HG02840 (cell line): Measurements from ENCODE around the gene RASL10B.
"Not testable (repeated sequence)": the region's sequence is repeated elsewhere in the genome, so short reads cannot be mapped to it uniquely, and the experiment has no call there.

Source experiments
- ATAC-seq: cut with Tn5 transposase; IDR thresholded peaks from one replicate; pipeline ENCODE4 v1.9.1; 2021; ENCODE audit warnings: mild to moderate bottlenecking, moderate library complexity, moderate number of reproducible peaks; ENCODE audit not compliant: unreplicated experiment, low FRiP score

The RASL10B gene, protein sequence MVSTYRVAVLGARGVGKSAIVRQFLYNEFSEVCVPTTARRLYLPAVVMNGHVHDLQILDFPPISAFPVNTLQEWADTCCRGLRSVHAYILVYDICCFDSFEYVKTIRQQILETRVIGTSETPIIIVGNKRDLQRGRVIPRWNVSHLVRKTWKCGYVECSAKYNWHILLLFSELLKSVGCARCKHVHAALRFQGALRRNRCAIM

DNA sequence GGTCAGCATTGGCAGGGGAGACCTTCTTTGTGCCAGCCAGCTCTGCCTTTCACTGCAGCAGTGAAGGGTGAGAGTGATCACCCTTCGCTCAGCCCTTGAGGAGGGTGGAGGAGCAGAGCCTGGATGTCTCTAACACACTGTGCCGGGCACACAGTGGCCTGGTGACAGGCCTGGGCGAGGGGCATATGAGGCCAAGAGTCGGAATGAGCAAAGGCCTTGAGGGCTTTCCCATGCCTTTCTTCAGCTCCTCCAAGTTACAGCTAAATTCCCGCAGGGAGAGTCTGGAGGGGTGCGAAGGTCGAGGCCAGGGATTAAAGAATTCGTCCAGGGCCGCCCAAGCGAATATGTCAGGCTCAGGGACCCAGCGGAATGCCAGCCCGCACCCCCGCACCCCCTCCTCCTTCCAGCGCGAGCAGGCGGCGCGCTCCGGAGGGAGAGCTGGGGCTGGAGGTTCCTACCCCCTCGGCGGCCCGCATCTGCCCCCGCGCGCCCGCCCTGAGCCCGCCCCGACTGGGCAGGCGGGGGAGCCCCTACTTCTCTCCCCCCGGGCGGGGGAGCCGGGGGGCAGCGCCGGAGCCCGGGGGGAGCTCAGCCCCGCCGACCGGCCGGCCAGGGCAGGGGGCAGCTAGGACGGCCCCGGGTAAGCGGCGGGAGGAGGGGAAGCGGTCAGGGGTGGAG lies at the start of gene RASL10B:
Gene RASL10B (plus strand): TSS at position 401 of the 678 bp plus-strand sequence. CDS start 3,546 bp downstream, outside the sequence.
- no peak for ATAC-seq

DNA sequence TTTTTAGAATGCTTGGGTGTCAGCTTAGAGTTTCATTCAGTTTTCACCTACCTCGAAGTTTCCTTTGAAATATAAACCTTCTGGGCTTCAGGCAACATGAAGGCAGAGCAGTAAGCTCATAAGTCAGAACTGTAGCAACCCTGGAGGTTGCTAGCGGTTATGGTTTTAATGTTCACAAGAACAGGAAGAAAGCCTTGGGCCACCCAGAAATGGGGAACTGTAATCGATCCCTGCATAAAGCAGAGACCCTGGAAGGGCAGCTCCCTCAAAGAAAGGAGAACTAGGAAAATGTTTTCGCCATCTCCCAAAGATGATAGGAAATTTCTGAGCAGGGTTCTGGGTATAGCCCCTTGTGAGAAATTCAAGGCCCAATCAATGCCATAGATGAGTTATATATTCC lies 47.8 kb upstream of the RASL10B start:
- ATAC-seq: no peak

DNA sequence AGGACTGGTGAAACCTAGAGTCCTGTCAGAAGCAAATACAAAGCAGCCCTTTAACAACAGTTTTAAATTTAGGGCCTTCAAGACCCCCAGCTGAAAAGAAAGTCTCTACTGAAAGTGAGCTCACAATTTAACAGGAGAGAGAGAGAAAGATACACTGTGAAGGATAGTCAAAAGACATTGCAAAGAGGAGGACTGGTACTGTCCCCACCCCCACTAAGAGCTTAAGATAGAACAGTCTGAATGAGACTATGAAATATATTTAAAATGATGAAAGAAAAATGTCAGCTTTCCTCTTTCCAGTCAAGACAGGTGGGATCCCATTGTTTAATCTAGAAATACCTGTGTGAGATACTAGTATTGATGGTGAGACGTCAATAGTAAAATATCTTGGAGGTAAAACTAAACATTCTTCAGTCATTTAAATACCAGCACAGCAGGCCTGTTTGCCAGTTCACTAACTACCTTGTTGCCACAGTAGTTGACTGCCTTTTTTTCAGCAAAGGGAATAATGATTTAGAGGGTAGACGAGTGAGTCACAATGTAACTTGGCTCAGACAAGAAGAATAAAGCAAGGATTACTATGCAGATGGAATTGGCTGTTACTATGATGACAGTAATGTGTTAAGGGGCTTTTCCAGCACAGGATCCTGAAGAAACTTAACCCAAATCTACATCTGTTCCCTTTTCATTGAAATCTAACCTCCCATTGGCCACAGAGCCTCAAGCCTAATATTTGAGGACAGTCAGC lies 47.2 kb upstream of the RASL10B start:
- ATAC-seq: no peak

DNA sequence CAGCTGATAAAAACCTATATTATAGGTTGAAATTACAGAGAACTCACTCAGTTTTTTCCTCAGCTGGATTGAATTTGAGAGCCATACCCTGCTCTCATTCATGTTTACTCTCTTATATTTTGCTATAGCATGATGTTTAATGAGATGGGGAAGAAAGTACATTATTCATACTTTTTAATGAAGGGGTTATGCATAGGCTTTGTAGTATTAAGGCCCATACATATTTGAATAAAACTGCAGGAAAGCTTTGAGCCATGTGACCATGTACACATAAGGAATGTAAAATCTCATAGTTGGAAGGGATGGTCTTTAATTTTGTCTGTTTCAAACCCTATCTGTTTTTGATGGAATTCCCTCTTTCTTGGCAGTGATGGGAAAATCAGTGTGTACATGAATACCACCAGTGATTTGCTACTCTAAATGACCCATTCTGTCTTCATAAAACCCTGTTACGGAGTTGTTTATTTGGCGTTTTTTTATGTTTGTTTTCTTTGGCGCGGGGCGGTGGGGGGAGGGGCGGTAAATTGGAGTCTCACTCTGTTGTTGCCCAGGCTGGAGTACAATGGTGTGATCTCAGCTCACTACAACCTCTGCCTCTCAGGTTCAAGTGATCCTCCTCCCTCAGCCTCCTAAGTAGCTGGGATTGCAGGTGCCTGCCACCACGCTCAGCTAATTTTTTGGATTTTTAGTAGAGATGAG lies 38.8 kb upstream of the RASL10B start:
- ATAC-seq: no peak

DNA sequence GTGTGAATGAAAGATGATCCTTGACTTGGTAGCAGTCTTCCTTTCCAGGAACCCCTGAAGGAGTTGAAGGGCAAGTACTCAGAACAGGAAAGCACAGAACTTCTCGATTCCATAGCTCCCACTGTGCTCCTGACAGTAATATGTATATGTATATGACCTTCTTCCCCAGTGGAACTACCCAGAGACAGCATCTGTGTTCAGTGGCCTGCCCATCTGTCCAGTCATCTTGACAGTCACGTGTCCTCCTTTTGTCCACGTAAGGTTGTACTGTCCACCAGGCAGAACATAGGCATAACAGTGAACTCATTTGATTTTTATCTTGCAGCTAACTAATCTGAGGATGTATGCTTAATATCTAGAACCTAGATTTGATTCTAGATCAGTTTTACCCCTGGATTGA lies 37.8 kb upstream of the RASL10B start:
- ATAC-seq: no peak

DNA sequence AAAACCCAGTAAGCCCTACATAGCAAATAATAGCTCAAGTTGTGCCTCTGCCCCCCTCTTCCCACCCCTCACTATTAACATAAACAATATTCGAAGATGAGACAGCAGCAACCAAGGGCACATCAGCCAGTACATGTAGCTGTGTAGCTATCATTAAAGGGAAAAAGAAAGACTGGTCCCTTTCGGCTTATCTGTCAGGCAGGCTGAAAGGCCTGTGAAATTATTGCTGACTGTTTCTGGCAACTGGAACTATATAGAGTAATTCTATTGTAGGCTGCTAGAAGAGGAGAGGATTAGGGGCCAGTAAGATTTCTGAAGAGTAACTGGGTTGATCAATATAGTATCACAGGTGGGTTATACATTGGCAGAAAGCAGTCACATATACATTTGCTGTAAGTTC lies 36.5 kb upstream of the RASL10B start:
- no peak for ATAC-seq

DNA sequence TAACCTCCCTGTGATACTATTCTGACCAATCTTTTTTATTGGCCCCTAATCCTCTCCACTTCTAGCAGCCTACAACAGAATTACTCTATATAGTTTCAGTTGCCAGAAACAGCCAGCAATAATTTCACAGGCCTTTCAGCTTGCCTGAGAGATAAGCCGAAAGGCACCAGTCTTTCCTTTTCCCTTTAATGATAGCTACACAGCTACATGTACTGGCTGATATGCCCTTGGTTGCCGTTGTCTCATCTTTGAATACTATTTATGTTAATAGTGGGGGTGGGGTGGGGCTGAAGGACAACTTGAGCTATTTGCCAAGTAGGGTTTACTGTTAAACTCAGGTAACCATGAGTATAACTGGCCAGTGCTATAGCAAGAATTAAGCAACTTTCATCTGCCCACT lies 35.8 kb upstream of the RASL10B start:
- ATAC-seq: no peak

DNA sequence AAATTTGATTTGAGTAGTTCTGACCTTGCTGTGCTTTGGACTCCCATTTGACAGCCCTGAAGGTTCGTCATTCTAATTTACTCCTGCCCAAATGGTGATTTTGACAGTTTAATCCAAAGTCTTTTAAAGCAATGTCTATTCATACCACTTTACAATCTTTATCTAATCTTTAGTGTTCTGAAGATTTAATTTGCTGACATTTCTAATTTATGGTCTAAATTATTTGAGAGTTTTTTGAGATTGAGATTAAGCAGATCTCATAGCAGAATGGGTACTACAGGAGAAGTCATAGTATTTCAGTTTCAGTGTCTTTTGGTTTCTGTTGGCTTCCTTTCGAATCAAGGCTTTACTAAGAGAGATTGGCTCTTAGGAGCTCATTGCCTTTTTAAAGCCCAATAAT lies 32.6 kb upstream of the RASL10B start:
- no peak for ATAC-seq

DNA sequence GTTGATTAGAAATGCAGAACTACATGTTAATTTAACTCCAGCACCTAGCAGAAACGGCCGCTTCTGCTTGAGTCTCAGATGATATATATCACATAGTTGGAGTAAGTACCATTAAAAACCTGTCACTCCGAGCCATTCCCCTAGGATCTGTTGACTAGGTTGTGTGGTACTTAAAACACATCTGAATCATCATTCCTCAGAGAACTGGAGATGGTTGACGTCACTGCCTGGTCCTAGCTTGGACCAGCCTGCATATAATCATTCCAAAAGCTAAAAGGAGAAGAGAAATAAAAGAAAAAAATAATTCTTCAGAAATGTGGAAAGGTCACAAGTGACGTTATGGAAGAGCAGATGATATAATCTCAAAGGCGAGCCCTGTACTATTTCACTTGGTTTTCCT lies 31.3 kb upstream of the RASL10B start:
- ATAC-seq: no peak

DNA sequence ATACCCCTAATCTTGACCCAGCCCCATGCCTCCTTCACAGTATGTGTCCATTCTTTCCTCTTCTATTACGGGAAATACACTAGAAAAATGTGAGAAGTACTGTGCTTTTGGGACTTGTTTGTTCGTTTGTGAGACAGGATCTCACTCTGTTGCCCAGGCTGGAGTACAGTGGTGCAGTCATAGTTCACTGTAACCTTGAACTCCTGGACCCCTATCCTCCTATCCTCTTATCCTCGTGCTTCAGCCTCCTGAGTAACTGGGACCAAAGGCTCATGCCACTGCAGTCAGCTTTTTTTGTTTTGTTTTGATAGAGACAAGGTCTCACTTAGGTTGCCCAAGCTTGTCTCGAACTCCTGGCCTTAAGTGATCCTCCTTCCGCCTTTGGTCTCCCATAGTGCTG lies 29.9 kb upstream of the RASL10B start:
- ATAC-seq: no peak

DNA sequence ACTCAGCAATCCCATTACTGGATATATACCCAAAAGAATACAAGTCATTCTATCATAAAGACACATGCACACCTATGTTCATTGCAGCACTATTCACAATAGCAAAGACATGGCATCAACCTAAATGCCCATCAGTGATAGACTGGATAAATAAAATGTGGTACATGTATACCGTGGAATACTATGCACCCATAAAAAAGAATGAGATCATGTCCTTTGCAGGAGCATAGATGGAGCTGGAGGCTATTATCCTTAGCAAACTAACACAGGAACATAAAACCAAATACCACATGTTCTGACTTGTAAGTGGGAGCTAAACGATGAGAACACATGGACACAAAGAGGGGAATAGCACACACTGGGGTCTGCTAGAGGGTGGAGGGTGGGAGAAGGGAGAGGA lies 28.1 kb upstream of the RASL10B start:
- not testable (repeated sequence) for ATAC-seq

DNA sequence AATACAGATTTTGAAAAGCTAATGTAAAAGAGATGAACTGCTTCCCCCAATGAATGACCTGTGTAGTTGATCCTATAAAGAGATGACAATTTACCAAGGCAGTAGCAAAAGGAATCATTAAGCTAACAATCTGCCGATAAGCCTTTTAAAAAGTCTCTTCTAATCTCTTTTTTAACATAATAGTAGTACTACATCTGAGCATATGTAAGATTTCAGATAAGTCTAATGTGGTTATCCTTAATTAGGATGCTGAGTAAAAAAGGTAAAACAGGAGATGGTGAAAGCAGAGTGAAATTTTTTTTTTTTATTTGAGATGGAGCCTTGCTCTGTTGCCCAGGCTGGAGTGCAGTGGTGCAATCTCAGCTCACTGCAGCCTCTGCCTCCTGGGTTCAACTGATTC lies 26.2 kb upstream of the RASL10B start:
- no peak for ATAC-seq

DNA sequence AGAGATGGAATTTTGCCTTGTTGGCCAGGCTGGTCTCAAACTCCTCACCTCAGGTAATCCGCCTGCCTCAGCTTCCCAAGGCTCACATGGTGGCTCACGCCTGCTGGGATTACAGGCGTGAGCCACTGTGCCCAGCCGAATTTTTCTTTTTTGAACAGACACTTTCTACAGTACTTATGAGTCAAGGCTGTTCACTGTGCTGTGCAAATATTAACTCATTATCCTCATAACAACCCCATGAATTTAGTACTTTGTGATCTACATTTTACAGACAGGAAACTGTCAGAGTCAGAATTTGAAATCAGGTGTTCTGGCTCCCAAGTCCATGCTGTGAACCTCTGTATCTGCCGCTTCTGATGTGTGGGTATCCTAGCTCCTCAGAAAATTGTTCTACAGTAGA lies 25.7 kb upstream of the RASL10B start:
- ATAC-seq: no peak

DNA sequence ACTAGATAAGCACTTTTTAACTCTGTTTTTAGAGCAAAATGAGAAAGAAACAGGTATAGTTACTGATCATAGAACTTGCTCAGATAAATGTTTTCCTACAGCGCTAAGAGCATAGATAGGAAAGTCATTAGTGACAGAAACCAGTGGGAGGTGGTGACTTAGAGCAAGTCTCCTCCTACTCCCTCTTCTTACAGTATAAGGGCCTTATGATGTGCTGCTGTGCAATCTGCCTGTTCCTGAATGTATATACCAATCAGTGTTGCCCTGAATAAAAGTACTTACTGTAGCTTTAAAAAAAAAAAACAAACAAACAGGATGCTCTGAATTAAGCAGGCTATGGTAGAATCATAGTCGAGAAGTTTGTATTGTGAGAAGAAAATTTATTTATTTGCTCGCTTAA lies 23.3 kb upstream of the RASL10B start:
- no peak for ATAC-seq

DNA sequence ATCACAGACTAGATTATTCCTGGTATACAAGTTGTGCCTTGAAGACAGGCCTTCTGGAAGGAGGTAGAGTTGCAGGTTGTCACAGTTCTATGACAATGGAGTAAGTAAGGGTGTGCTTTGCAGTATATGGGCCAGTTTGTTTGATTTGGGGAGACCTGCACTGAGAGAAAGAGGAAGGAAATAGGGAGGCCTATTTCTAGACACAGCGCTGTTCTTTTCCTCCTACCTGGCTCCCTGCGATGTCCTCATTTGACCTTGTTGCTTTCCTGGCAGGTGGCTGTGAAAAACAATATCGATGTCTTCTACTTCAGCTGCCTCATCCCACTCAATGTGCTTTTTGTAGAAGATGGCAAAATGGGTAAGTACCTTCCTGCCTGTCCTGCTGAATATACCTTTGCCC lies 22.5 kb upstream of the RASL10B start:
- ATAC-seq: no peak

DNA sequence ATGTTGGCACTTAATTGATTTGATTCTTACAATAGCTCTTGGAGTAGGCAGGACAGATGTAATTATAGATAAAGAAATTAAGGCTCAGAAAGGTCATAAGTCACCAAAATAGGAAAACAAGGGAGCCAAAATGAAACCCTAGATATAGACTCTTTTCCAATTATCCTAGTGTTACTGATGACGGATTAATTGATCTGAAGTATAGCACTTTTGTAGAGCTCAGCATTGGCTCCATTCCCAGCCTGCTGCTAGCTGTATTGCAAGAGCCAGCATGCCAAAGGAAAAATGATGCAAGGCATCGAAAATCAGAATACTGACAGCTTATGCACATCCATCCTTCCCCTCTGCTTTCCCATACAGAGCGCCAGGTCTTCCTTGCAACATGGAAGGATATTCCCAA lies 21.6 kb upstream of the RASL10B start:
- ATAC-seq: no peak

DNA sequence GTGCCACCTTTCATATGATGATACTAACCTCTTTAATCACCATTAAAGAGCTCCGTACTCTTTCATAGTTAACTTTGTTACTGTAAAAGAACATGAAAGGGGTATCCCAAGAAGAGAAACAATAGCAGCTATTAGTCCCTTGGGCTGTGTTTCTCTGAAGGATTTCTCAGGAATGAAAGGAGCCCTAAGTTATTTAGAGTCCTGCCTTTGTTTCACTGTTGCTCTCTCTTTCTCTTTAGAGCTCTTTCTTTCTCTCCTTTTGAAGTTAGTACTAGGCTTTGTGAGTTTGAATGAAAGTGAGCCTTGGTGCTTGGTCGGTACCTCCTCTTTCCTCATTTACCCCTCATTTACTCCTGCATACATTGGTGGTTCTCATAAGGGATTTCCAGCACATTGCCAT lies 20.5 kb upstream of the RASL10B start:
- ATAC-seq: no peak

DNA sequence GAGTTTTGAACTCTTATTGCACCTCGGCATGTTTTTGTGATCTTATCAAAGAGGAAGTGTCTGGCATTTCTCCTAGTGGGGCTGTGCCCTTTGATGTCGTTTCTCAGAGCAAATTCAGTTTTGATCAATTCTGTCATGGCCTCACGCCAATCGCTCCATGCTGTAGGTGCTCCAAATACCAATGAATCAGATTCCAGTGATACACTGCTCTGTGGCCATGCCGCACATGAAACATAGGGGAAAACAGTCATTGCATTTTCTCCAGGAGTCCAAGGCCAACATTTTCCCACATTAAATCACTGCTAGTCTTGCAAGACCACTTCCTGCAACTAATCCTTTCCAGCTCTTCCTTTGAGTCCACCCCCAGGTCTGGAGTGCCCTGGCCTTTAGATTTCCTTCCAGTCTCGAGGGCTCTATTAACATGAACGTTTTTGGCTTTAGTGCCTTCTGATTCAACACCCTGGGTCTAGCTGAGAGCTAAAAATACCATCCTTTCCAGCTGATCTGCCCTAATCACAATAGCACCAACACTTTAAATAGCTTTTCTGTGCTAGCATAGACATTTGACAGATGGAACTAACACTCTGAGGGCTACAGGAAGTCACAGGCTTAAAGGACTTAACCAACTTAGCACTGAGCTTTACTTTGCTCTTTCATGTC lies 18.2 kb upstream of the RASL10B start:
- ATAC-seq: no peak

DNA sequence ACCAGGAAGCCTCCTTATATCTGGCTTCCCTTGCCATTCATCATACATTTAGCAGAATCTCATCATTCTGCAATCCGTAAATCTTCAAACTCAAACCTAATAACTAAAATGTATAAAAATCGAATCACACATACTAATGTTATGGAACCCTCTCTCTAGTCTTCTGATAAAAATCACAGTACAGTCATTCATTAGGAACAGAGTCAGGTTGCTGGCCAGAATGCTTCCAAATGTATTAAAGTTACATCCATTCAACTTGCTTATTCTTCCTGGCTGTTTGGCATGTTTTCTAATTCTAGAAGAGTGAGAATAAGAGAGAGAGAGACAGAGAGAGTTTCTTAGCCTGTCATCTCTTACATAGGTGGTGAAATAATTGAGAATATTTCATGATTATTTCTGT lies 16.5 kb upstream of the RASL10B start:
- no peak for ATAC-seq

DNA sequence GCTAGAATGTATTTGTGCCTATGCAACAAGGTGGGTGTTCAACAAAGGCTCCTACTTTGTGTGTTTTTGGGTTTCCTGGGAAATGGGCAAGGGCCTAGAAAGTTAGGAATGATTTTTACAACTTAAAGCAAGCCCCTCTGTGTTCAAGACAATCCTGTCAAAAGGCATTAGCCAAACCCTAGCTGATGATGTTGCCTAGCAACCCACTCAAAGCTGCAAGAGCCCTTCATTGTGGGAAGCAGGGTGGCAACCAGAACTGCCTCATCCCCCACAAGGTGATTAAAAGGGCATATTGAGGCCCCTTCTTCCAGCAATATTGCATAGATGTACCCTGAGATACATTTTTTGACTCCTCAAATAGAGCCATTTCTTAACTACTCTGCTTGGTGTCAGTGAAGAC lies 16.0 kb upstream of the RASL10B start:
- ATAC-seq: no peak

DNA sequence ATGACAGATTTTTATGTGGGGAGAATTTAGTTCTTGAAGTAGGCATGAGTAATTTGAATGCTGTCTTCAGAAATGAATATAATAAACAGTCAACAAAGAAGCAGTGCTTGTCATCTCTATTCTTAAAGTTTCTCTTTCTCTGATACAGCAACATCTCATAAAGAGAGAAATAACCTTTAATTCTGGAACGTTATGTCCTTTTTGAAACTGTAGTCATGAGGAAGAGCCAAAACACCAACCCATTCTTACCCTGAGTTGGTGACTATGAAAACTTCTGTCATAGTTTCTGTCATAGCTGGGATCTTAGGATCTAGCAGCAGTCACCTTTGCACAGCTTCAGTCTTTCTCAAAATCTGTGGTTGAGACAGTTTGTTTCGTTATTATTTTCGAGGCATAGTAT lies 15.3 kb upstream of the RASL10B start:
- ATAC-seq: no peak
